Panc1 (cell line): ENCODE data around the gene THAP12. TPM values are rescaled to one million over a fixed set of nuclear protein-coding genes. Genes with fewer than 3 reads are reported as not detected.

Source experiments
- ATAC-seq: fragments of 200-7000 bp; cut with Tn5 transposase; 2 replicates; pipeline ENCODE4 v1.9.1; 2020; ENCODE audit warnings: mild to moderate bottlenecking, moderate library complexity
- BruUV-seq: library from RNA; stranded (reverse); fragments of 400-500 nt; replicated peaks from 2 replicates; lab custom pipeline; 2021; lab: Mats Ljungman, UMichigan
- CTCF ChIA-PET: fragments of 300-600 bp; sonication (Branson Sonifier 250); formaldehyde crosslinking; loops from one replicate; lab custom pipeline; 2022; ENCODE audit warnings: antibody characterized with exemption; lab: Charles Lee
- POLR2A ChIA-PET: fragments of 300-600 bp; sonication (Branson Sonifier 250); formaldehyde crosslinking; loops from one replicate; lab custom pipeline; 2022; ENCODE audit warnings: antibody characterized with exemption; lab: Charles Lee
- DNase-seq: peaks from one replicate; pipeline ENCODE4 v3.0.0-alpha.2; 2010; ENCODE audit warnings: low read depth, low spot score
- H3K27ac ChIP-seq: 2 replicates; pipeline ENCODE4 v1.5.1; 2011; ENCODE audit warnings: mild to moderate bottlenecking, low read length, inconsistent platforms
- H3K27me3 ChIP-seq: fragments of 200-500 bp; sonication (Bioruptor generic); 2 replicates; pipeline ENCODE4 v1.6.0; 2014; ENCODE audit warnings: low read length, inconsistent platforms; ENCODE audit not compliant: control insufficient read depth, insufficient read depth
- H3K36me3 ChIP-seq: fragments of 200-500 bp; sonication (Bioruptor generic); 2 replicates; pipeline ENCODE4 v1.5.1; 2014; ENCODE audit warnings: inconsistent platforms, mild to moderate bottlenecking, low read length, moderate library complexity; ENCODE audit not compliant: control insufficient read depth, insufficient read depth
- H3K4me1 ChIP-seq: 2 replicates; pipeline ENCODE4 v1.5.1; 2011; ENCODE audit warnings: inconsistent platforms, mild to moderate bottlenecking, low read length, moderate library complexity; ENCODE audit not compliant: control insufficient read depth, insufficient read depth
- H3K4me3 ChIP-seq, 2 experiments: 2 replicates each; pipeline ENCODE4 v1.5.1; 2011 to 2012; ENCODE audit warnings: low read depth in 2 of 2, low read length in 2 of 2, mild to moderate bottlenecking in 2 of 2, inconsistent platforms in 1 of 2, moderate library complexity in 1 of 2
- H3K9me3 ChIP-seq: fragments of 200-500 bp; sonication (Bioruptor generic); 2 replicates; pipeline ENCODE4 v1.5.1; 2014; ENCODE audit warnings: low read depth, mild to moderate bottlenecking, inconsistent platforms, low read length, moderate library complexity; ENCODE audit not compliant: control insufficient read depth, insufficient read depth
- CTCF ChIP-seq: fragments of 450-650 bp; IDR thresholded peaks from 2 replicates; pipeline ENCODE4 v1.5.1; 2017; ENCODE audit warnings: mild to moderate bottlenecking
- POLR2AphosphoS5 ChIP-seq: IDR thresholded peaks from 2 replicates; pipeline ENCODE4 v1.6.1; 2012; ENCODE audit warnings: mild to moderate bottlenecking, low read depth, low read length, moderate library complexity
- REST ChIP-seq, 2 experiments: IDR thresholded peaks; 2 replicates each; pipeline ENCODE4 v1.6.1; 2011 to 2012; ENCODE audit warnings: low read depth in 2 of 2, control low read depth in 1 of 2, low read length in 1 of 2, mild to moderate bottlenecking in 1 of 2, moderate library complexity in 1 of 2; ENCODE audit not compliant: insufficient read depth in 1 of 2
- SIN3A ChIP-seq: IDR thresholded peaks from 2 replicates; pipeline ENCODE4 v1.6.1; 2012; ENCODE audit warnings: low read depth, mild to moderate bottlenecking, low read length, moderate library complexity, borderline replicate concordance; ENCODE audit not compliant: insufficient read depth
- TCF7L2 ChIP-seq: IDR thresholded peaks from 2 replicates; pipeline ENCODE4 v1.6.1; 2011; ENCODE audit warnings: mild to moderate bottlenecking, low read depth, low read length, inconsistent platforms
- in situ Hi-C: cut with HindIII; loops from 2 replicates; pipeline ENCODE4 v1.10.0; 2016; ENCODE audit warnings: low sequenced_read_pairs, low pct_unique_long_range_greater_than_20kb
- intact Hi-C: fragments of 100-400 bp; cut with micrococcal nuclease; formaldehyde crosslinking; loops from one replicate; pipeline ENCODE4 v1.10.0; 2022; ENCODE audit not compliant: unreplicated experiment
- total RNA-seq: library from RNA; stranded (reverse); gene quantifications from one replicate; pipeline ENCODE4 v1.2.1, GENCODE V29; 2021; ENCODE audit not compliant: unreplicated experiment

Gene THAP12
- total RNA-seq, 1 experiment from 2014 or later = 57.3 TPM

- no peaks in the 10 kb centered on the region for H3K36me3 ChIP-seq
- no peak overlapping the region for H3K27ac ChIP-seq
- H3K27me3 ChIP-seq = peaks cover 3% of the 10 kb centered on the region; the same call in 1 of the 2 replicates
- no peaks in the 10 kb centered on the region for H3K9me3 ChIP-seq
- intact Hi-C loops = no loop called here
- POLR2A ChIA-PET = interaction anchor here (0.6 kb wide), 1 partner anchor 13 kb away, joined by 4 read pairs; no protein-coding TSS in a partner anchor
- TF ChIP-seq POLR2AphosphoS5 (no peak), REST (IDR thresholded peaks at IDR 0.05; ENCODE audit: insufficient read depth in 1 of 2, low read depth in 2 of 2, low read length in 1 of 2) (no peak), SIN3A (no peak), CTCF (no peak), TCF7L2 (no peak)
- BruUV-seq = no TSS peak
- ATAC-seq (no peak), DNase-seq (no peak)
- CTCF ChIA-PET = no interaction called here
- no peak overlapping the region for H3K4me3 ChIP-seq
- H3K4me1 ChIP-seq = no peaks in the 10 kb centered on the region
- in situ Hi-C loops = no loop called here
Measured at GRCh38 chr11:76325185-76325584, 55.7 kb downstream of the THAP12 start.

GRCh38 chr11:76323804-76324203 is 57.1 kb downstream of the THAP12 start:
- CTCF ChIA-PET = interaction anchor here (1.1 kb wide), 1 partner anchor 115 kb away, joined by 3 read pairs; no protein-coding TSS in a partner anchor

More at GRCh38 chr11:76323804-76324203, 57.1 kb downstream of the THAP12 start:
- Histone ChIP-seq H3K36me3 (no peaks in the 10 kb centered on the region), H3K27ac (no peak overlapping the region), H3K9me3 (no peaks in the 10 kb centered on the region), H3K27me3 (peaks cover 3% of the 10 kb centered on the region; the same call in 1 of the 2 replicates), H3K4me3 (no peak overlapping the region), H3K4me1 (no peaks in the 10 kb centered on the region)
- no peak for DNase-seq
- intact Hi-C loops = no loop called here
- TF ChIP-seq CTCF (no peak), POLR2AphosphoS5 (no peak), TCF7L2 (no peak), SIN3A (no peak), REST (IDR thresholded peaks at IDR 0.05; ENCODE audit: insufficient read depth in 1 of 2, low read depth in 2 of 2, low read length in 1 of 2) (no peak)
- no peak for ATAC-seq
- BruUV-seq = no TSS peak
- in situ Hi-C loops = no loop called here
- POLR2A ChIA-PET = no interaction called here
